GM21390 (cell line): ENCODE results near the gene CCR7.

Source experiments
- ATAC-seq: cut with Tn5 transposase; IDR thresholded peaks from one replicate; pipeline ENCODE4 v1.9.1; 2021; ENCODE audit not compliant: unreplicated experiment

Gene CCR7, protein sequence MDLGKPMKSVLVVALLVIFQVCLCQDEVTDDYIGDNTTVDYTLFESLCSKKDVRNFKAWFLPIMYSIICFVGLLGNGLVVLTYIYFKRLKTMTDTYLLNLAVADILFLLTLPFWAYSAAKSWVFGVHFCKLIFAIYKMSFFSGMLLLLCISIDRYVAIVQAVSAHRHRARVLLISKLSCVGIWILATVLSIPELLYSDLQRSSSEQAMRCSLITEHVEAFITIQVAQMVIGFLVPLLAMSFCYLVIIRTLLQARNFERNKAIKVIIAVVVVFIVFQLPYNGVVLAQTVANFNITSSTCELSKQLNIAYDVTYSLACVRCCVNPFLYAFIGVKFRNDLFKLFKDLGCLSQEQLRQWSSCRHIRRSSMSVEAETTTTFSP

DNA sequence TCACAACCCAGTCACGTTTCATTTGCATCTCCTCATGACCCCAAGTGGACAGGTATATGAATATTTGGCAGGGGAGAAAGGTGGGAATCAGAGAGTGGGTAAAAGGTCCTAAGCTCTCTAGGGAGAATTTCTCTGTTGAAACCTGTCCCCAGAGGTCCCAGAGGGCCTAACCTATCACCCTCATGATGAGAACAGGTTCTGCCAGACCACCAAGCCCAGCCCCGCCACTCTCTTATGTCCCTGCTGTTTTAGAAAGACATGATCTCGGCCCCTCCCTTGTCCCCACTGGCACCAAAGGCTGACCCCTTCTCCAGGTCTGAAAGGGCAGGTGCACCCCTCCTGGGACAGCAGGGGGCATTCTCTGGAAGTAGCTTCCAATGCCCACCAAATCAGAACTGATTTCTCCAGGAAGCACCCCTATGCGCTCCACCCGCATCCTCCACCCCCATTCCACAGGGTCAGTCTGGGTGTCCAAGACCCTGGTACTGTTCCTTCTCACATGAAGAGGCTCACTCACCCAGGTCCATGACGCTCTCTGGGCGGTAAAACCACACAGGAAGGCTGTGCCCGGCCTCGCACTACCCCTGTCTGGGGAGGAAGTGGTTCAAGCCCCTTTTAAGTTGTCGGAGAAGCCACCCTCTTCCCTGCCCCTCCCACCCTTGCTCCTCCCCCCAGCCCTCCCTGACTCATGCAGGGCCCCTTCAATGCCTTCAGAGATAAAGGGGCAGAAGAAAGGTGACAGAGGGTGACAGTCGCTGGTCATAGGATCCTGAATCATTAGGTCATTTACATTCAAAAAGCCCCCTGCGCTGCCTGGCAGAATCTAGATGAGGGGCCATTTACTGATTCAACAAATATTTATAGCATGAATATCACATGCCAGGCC is at the start of gene CCR7:
Gene CCR7, minus strand, starts transcription at position 590 of the 886 bp plus-strand sequence. Its CDS starts 63 bp downstream, at position 527.
- no peak for ATAC-seq

GRCh38 chr17:40614431-40615067 is 49.3 kb upstream of the CCR7 start:
- ATAC-seq = peak; percentile 3

GRCh38 chr17:40613467-40614154 is 48.3 kb upstream of the CCR7 start:
- no peak for ATAC-seq

GRCh38 chr17:40612599-40613244 is 47.5 kb upstream of the CCR7 start:
- ATAC-seq = no peak

DNA sequence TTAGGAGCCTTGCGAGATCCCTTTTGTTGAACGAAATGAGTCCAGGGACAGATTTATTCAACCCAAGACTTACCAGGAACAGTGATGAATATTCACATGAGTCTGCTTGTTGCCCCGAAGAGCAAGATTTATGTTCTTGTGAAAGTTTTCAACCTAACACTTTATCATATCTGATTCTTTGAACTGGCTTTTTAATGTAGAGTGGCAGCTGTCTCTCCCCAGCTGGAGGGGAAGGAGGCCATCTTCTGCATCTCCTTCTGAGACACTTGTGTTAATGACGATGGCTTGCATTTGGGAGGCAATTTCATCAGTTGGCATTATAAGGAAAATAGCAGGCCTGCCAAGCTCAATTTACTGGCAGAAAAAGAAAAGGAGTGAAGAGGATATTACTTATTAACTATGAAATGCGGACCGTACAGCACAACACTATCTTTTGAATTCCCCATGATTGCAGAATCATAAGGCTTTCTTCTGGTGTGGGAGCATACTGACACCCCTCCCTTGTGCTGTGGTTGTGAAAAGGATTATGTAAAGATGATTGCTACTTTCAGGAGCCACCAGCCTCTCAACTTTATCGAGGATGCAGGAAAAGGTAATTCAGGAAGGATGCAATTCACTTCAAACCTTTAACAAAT is 46.7 kb upstream of the CCR7 start:
- no peak for ATAC-seq

DNA sequence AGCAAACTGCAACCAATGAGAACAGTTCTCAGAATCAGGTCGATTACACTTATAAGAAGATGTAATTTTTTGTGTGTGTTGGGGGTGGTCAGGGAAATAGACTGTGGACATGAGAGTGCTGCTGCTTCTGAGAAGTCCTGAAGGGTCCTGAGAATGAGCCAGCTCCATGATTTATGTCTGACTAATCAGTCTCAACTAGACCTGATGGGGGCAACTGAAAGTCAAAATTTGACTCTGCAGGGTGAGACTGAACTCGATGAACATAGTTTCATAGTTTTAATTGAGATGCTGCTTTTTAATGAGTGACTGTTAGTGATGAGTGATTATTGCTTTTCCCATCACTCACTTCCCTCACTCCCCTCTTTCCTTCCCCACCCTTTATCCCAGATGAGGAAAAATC is 45.1 kb upstream of the CCR7 start:
- ATAC-seq = no peak

DNA sequence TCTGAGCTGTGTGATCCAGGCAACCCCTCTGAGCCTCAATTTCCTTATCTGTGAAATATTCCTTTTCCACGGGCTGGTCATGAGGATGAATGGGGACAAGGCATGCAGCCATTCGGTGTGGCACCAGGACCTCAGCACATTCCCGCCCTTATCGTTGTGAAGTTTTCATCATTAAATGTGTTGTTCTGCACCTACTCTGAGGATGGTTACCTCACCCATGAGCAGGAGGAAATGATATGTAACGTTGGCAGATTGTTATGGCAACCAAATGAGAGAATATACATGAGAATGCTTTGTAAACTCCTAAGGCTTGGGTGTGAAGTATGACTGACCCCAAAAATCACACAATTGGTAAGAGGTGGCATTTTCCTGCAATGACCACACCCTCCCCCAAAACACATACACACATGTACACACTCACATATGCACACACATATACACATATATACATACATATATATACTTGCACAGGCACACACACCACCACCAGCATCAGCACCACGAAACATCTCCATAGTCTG is 42.8 kb upstream of the CCR7 start:
- no peak for ATAC-seq

DNA sequence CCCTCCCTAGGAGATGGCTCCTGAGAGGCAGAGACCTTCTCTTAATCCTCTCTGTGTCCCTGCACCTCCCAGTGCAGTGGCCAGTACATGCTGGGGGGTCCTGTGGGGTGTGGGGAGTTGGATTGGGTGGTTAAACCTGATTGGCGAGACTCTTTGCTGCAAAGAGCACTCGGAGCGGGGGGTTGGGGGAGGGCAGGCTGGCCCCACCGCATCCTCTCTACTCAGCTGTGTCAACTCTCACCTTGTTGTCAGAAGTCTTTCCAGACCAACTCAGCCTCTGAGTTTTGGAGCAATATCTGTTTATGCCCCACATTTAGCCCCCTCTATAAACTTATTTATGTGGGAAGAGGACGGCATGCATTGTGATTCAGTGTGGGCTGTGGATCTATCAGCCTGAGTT is 42.4 kb upstream of the CCR7 start:
- no peak for ATAC-seq

GRCh38 chr17:40606548-40607353 is 41.5 kb upstream of the CCR7 start:
- ATAC-seq = no peak

DNA sequence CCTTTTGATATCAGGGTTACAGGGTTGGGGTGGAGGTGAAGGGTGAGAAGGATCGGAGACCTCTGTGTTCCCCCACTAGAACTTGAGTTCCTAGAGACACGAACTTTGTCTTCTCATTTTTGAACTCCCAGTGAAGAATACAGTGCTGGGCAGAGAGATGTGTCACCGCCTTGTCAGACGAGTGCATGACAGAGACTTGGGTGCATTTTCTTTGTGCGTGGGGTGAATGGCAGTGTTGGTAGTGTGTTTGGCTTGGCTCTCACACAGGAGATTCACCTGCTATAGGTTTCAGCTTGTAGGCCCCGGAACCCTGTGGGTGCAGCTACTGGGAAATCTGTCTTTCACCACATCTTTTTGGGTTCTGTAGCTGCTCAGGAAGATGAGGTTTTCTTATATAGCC is 40.0 kb upstream of the CCR7 start:
- no peak for ATAC-seq

DNA sequence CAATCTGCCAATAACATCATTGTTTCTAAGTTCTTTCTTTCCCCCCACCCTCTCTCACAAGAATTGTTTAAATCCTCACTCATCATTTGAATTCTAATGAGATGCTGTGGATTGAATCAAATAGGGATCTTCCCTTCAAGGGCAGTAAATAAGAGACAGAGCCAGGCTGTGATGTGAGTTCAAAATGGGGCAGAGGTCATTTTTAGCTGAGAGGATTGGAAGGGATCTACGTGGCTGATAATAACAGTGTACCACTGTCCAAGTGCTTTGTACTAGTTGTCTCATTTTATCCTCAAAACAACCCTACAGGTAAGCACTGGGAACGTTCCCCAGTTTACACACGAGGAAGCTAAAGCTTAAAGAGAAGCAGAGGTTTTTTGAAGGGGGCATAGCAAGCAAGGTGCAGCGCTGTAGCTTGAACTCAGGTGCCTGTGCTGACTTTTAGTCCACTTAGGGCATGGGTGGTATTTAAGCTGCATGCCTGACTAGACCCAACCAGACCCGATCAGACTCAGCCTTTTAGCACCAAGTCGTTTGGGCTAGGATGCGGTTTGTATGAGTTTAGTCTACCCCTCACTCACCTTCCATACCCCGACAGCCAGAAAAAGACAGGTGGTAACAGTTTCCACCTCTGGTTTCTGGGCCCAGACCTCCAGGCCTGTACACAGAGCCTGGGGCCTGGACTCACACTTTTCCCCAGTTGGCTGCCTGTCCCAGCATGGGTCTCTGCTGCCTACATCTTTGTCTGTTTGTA is 39.2 kb upstream of the CCR7 start:
- ATAC-seq = no peak

- ATAC-seq = no peak
These were observed 37.5 kb upstream of the CCR7 start for GRCh38 chr17:40602445-40603443.

- ATAC-seq = no peak
These were observed 35.3 kb upstream of the CCR7 start for GRCh38 chr17:40600486-40601046.

GRCh38 chr17:40599468-40599763 is 34.1 kb upstream of the CCR7 start:
- no peak for ATAC-seq

GRCh38 chr17:40598619-40599467 is 33.6 kb upstream of the CCR7 start:
- peak; percentile 50 for ATAC-seq

GRCh38 chr17:40598301-40598618 is 33.0 kb upstream of the CCR7 start:
- ATAC-seq = no peak
